Ovary (tissue), 9 donors: ENCODE measurements around the gene RARRES1. TPM values are rescaled to one million over a fixed set of nuclear protein-coding genes. Genes with fewer than 3 reads are reported as not detected.

Experiments used
- DNase-seq, 5 donors: peaks; one replicate each; pipeline ENCODE4 v3.0.0-alpha.2; 2019 to 2020
- H3K27ac ChIP-seq, 2 donors: fragments of 200-600 bp; one replicate each; pipeline versions ENCODE4 v1.5.1 to v1.8.0; 2019 to 2022
- H3K27me3 ChIP-seq: fragments of 200-600 bp; one replicate; pipeline ENCODE4 v1.8.0; 2022
- H3K36me3 ChIP-seq: fragments of 200-600 bp; sonication (generic); one replicate; pipeline ENCODE4 v1.5.1; 2019
- H3K4me1 ChIP-seq: one replicate; pipeline ENCODE4 v1.8.1; 2013; ENCODE audit warnings: mild to moderate bottlenecking, moderate library complexity; ENCODE audit not compliant: insufficient read depth
- H3K4me3 ChIP-seq: fragments of 200-600 bp; sonication (generic); one replicate; pipeline ENCODE4 v1.5.1; 2017
- H3K9me3 ChIP-seq, 2 donors: fragments of 200-600 bp in 1 of 2; sonication (generic) in 1 of 2; one replicate each; pipeline versions ENCODE4 v1.5.1 to v1.8.1; 2013 to 2019; ENCODE audit warnings: mild to moderate bottlenecking in 1 of 2, moderate library complexity in 1 of 2
- EP300 ChIP-seq: sonication (generic); formaldehyde crosslinking; IDR thresholded peaks from one replicate; pipeline ENCODE4 v1.6.1; 2017; ENCODE audit warnings: antibody characterized with exemption
- POLR2A ChIP-seq: fragments of 450-650 bp; IDR thresholded peaks from one replicate; pipeline ENCODE4 v1.6.1; 2017; ENCODE audit warnings: antibody characterized with exemption, mild to moderate bottlenecking, moderate library complexity
- WGBS, 3 donors: extraction: QIAGEN DNeasy Blood & Tissue Kit in 1 of 3; methylation state at CpG; one replicate each; pipeline versions ENCODE4 v1.1.5 to v1.1.7; 2013 to 2017; 5-methylcytosine and 5-hydroxymethylcytosine counted together
- intact Hi-C, 4 donors: fragments of 100-400 bp; cut with DNase I; formaldehyde crosslinking; loops; one replicate each; pipeline versions ENCODE4 v1.11.0 to v1.15.1; 2022 to 2023
- polyA plus RNA-seq, 2 donors: library from polyadenylated mRNA; stranded (reverse); fragments of 200-250 nt in 1 of 2; fragments of 350-450 nt in 1 of 2; fragmentation: Illumina TruSeq in 1 of 2; extraction: RNeasy Lipid Tissue Mini Kit (QIAGEN cat#74804) in 1 of 2; gene quantifications; one replicate each; pipeline ENCODE4 v1.2.3, GENCODE V29; 2013 to 2014
- total RNA-seq, 7 donors: library from RNA; depleted of rRNA in 2 of 7; stranded (reverse); fragments of >200 nt in 2 of 7; fragmentation: NEBNext Ultra II Directional in 3 of 7; extraction: Animal tissue kit (Norgen Biotek cat#: 25700) in 3 of 7; gene quantifications; one replicate each; pipeline versions ENCODE4 v1.1.0 to v1.2.4, GENCODE V29; 2016 to 2023
- TF ChIP-seq, protein P1 (sequence below), 3 donors: fragments of 450-650 bp in 2 of 3; fragments of 200-600 bp in 1 of 3; IDR thresholded peaks; one replicate each; pipeline versions ENCODE4 v1.5.1 to v1.8.0; 2016 to 2022; ENCODE audit warnings: antibody characterized with exemption in 3 of 3, mild to moderate bottlenecking in 1 of 3
- donor health status: DM: no; HTN: no; CAD: no; lungs with moderate emphysema.
- donor health status: DM: no; HTN: no; CAD: no.
- donor health status: Bipolar disorder and iron deficiency.
- donor health status: DM: yes; HTN: yes; CAD: no.
- donor health status: DM: no; HTN: no; CAD: no.
- donor health status: DM: yes; HTN: yes; CAD: no.

Gene RARRES1
- total and polyA plus RNA-seq, 9 donors, result 11.1 to 283 (median 50.6) TPM

- TF ChIP-seq POLR2A (no peak), EP300 (no peak)
- TF ChIP-seq, protein P1, sequence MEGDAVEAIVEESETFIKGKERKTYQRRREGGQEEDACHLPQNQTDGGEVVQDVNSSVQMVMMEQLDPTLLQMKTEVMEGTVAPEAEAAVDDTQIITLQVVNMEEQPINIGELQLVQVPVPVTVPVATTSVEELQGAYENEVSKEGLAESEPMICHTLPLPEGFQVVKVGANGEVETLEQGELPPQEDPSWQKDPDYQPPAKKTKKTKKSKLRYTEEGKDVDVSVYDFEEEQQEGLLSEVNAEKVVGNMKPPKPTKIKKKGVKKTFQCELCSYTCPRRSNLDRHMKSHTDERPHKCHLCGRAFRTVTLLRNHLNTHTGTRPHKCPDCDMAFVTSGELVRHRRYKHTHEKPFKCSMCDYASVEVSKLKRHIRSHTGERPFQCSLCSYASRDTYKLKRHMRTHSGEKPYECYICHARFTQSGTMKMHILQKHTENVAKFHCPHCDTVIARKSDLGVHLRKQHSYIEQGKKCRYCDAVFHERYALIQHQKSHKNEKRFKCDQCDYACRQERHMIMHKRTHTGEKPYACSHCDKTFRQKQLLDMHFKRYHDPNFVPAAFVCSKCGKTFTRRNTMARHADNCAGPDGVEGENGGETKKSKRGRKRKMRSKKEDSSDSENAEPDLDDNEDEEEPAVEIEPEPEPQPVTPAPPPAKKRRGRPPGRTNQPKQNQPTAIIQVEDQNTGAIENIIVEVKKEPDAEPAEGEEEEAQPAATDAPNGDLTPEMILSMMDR (IDR thresholded peaks at IDR 0.05), result no peak
- H3K9me3 ChIP-seq, result no peaks in the 10 kb centered on the region
- no peak for DNase-seq
- no peak overlapping the region for H3K4me3 ChIP-seq
- intact Hi-C loops, result no loop called here
- H3K36me3 ChIP-seq, result no peaks in the 10 kb centered on the region
- H3K4me1 ChIP-seq, result peaks cover 10% of the 10 kb centered on the region
- H3K27me3 ChIP-seq, result no peaks in the 10 kb centered on the region
- WGBS, 3 donors, result 75 to 82% (median 80%) methylated on average over 2 of the region's 2 CpGs
- H3K27ac ChIP-seq, result peak overlapping the region in 1 of 2 donors; percentile 67
These were observed 14.7 kb downstream of the RARRES1 start for GRCh38 chr3:158717576-158717975.

GRCh38 chr3:158713094-158713499 lies 19.2 kb downstream of the RARRES1 start:
- Histone ChIP-seq H3K9me3 (no peaks in the 10 kb centered on the region), H3K4me1 (peaks cover 11% of the 10 kb centered on the region), H3K27me3 (no peaks in the 10 kb centered on the region), H3K36me3 (no peaks in the 10 kb centered on the region), H3K4me3 (no peak overlapping the region), H3K27ac (peak overlapping the region in 1 of 2 donors; percentile 35)
- intact Hi-C loops, result no loop called here
- DNase-seq, result peak in 1 of 5 donors; percentile 43
- TF ChIP-seq, protein P1 (IDR thresholded peaks at IDR 0.05), result no peak
- TF ChIP-seq POLR2A (no peak), EP300 (no peak)
- 46 to 68% (median 62%) methylated on average over 9 of the region's 9 CpGs for WGBS, 3 donors

GRCh38 chr3:158712443-158712842 lies 19.8 kb downstream of the RARRES1 start:
- Histone ChIP-seq H3K4me1 (peaks cover 8% of the 10 kb centered on the region), H3K27ac (peak overlapping the region in 1 of 2 donors; percentile 35), H3K36me3 (no peaks in the 10 kb centered on the region), H3K4me3 (no peak overlapping the region), H3K27me3 (no peaks in the 10 kb centered on the region), H3K9me3 (no peaks in the 10 kb centered on the region)
- intact Hi-C loops, result no loop called here
- DNase-seq, result no peak
- 82 to 94% (median 92%) methylated on average over 1 of the region's 1 CpG for WGBS, 3 donors
- TF ChIP-seq EP300 (no peak), POLR2A (no peak)
- TF ChIP-seq, protein P1 (IDR thresholded peaks at IDR 0.05), result no peak

DNA sequence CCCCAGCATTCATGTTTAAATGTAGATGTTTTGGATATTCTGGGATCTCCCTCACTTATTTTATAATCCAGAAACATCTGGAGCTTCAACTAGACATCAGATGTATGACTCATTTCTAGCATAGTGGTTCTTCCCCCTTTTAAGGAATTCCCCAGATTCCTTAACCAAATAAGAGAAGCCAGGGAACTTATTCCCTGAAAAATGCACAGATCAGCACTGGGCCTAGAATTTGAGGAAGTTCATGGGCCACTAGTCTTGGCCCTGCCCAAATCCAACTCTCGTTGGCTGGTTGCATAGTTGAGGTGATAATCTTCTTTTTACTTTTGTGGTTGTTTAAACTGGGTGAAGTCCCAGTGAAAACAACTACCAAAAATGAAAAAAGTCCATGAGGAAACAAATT lies 20.4 kb downstream of the RARRES1 start:
- peak overlapping the region in 1 of 2 donors; percentile 3 for H3K27ac ChIP-seq
- intact Hi-C loops, result no loop called here
- no peak for DNase-seq
- 6 to 11% (median 8%) methylated on average over 1 of the region's 1 CpG for WGBS, 3 donors
- no peaks in the 10 kb centered on the region for H3K36me3 ChIP-seq
- TF ChIP-seq, protein P1 (IDR thresholded peaks at IDR 0.05), result no peak
- TF ChIP-seq EP300 (no peak), POLR2A (no peak)
- peaks cover 5% of the 10 kb centered on the region for H3K4me1 ChIP-seq
- H3K4me3 ChIP-seq, result no peak overlapping the region
- H3K27me3 ChIP-seq, result no peaks in the 10 kb centered on the region
- H3K9me3 ChIP-seq, result no peaks in the 10 kb centered on the region
